Testis (tissue), 2 donors: ENCODE data around the gene FREY1.

Experiments
- POLR2A ChIP-seq: fragments of 450-650 bp; IDR thresholded peaks from one replicate; pipeline ENCODE4 v1.6.1; 2017; ENCODE audit warnings: antibody characterized with exemption, mild to moderate bottlenecking, moderate library complexity
- TF ChIP-seq, protein P1 (sequence below), 3 experiments: fragments of 450-650 bp in 2 of 3; fragments of 200-600 bp in 1 of 3; sonication (generic) in 1 of 3; IDR thresholded peaks; one replicate each; pipeline ENCODE4 v1.5.1; 2016 to 2019; ENCODE audit warnings: antibody characterized with exemption in 3 of 3, mild to moderate bottlenecking in 2 of 3, moderate library complexity in 1 of 3

DNA sequence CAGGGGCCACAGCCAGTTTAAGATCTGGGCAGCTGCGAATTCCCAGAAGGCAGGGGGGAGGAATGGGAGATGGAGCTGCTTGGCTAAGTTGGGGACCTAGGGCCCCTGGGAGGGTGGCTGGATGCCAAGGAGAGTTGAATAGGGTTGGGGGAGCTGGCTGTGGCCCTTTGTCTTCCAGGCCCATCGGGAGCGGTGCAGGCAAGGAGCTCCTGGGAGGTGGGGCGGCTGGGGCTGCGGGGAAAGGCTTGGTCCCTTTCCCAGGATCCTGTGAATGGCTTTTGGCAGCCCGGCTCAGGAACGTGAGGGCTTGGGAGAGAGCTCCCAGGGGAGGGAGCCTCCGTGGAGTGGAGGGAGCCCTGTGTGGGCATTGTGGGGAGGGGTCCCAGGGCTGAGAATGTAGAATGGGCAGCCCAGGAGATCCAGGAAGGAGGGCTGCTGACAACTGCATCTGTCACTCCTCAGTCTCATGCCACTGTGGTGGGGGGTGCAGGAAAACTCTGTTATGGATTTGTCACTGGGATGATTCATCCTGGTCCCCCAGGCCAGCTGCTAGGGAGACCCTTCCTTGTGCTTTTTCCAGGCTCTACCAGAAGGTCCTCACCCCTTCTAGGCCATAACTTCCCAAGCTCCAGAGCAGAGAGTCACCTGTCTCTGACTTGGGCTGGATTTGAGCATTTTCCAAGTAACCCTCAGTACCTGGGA, 6.0 kb downstream of the FREY1 start:
- TF ChIP-seq, protein P1, sequence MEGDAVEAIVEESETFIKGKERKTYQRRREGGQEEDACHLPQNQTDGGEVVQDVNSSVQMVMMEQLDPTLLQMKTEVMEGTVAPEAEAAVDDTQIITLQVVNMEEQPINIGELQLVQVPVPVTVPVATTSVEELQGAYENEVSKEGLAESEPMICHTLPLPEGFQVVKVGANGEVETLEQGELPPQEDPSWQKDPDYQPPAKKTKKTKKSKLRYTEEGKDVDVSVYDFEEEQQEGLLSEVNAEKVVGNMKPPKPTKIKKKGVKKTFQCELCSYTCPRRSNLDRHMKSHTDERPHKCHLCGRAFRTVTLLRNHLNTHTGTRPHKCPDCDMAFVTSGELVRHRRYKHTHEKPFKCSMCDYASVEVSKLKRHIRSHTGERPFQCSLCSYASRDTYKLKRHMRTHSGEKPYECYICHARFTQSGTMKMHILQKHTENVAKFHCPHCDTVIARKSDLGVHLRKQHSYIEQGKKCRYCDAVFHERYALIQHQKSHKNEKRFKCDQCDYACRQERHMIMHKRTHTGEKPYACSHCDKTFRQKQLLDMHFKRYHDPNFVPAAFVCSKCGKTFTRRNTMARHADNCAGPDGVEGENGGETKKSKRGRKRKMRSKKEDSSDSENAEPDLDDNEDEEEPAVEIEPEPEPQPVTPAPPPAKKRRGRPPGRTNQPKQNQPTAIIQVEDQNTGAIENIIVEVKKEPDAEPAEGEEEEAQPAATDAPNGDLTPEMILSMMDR (IDR thresholded peaks at IDR 0.05) = no peak
- TF ChIP-seq POLR2A = no peak
